ENCODE results near the gene PLP1.
"Not testable (repeated sequence)": the region's sequence is repeated elsewhere in the genome, so short reads cannot be mapped to it uniquely, and the experiment has no call there.

Gene PLP1

GRCh38 chrX:103780336-103781061 lies 3.9 kb downstream of the PLP1 start:
- in situ Hi-C loops (cut with HindIII; ENCODE audit: low sequenced_read_pairs) = no loop called here

DNA sequence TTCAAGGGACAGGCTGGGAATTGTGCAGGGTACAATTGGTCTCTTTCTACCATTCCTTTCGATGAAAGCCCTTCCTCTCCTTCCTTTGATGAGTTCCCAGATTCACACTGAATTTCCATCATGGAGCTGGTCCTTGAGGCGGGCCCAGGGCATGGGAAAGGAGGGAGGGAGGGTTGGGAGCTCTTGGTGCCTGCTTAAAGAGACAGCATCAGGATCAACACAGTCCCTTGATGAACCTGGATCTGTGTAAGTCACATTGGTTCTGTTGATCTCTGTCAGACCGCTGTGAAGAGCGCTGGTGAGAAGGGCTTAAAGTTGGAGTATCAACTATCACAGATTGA lies 4.4 kb downstream of the PLP1 start:
- in situ Hi-C loops (cut with HindIII; ENCODE audit: low sequenced_read_pairs) = no loop called here

DNA sequence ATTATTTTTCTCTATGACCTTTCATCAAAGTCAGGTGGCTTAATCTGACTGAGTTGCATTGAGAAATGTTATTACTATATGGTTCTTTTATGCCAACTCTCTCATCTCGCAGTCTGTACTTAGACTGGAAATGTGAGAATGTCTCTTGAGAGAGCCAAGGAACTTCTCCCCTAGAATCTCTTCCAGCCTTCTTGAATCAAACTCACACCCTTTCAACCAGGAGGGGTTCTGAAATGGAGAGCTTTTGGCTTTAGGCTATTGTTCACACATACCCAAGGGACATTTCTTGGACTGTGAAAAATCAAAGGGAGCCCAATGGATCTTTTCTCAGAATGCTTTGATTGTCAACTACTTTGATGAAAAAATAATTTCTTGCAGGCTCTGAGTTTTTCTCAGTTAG lies 5.1 kb downstream of the PLP1 start:
- in situ Hi-C loops (cut with HindIII; ENCODE audit: low sequenced_read_pairs) = no loop called here

DNA sequence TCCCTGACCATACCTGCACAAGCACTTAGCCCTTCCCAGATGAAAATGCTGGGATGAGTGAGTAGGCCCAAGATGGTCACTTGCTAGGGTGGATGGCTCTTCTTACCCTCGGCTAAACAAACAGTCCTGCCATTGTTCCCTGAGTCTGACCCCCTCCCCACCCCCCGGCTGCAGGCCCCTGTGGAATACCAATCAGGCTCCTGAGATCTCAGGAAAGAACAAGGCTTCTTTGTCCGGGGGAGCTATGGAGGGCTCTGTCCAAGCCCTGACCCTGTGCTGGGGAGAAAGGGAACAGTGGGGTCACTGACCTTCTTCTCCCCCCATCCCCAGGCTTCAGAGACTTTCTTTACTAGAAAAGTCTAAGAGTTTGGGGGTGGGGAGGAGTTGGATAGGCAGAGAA lies 6.0 kb downstream of the PLP1 start:
- in situ Hi-C loops (cut with HindIII; ENCODE audit: low sequenced_read_pairs) = no loop called here

DNA sequence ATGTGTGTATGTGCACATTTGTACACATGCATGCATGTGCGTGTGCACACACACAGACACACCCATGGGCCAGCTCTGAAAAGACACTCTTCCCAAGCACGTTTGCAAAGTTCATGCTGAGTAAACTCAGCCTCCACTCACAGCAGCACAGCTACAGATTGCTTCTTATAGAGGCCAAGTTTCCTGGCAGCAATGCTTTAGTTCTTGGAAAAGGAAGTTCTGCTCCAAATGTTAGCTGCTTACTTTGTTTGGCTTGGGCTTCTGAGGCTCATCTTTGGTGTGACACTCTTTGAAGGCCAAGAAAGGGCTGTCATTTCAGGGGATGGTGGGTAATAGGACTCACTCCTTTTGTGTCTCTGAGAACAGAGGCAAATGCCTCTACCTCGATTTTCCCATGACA lies 6.6 kb downstream of the PLP1 start:
- in situ Hi-C loops (cut with HindIII; ENCODE audit: low sequenced_read_pairs) = no loop called here

DNA sequence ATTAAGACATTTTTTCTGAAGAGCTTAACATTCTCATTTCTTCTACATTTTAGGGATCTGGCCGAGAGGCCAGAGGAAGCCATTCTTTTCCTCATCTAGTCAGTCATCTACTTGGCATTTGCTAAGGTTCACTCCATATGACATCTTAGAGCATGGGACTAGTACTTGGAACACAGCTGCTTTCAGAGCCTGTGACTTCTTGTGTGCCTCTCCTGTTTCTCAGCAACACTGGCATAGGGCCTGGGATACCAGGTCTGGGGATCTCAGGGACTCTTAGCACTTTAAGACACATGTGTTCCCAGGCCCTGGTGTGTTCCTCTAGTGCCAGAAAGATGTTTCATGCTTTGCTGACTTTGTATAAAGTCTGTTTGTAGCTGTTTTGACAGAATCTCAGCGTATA lies 7.3 kb downstream of the PLP1 start:
- in situ Hi-C loops (cut with HindIII; ENCODE audit: low sequenced_read_pairs) = no loop called here

DNA sequence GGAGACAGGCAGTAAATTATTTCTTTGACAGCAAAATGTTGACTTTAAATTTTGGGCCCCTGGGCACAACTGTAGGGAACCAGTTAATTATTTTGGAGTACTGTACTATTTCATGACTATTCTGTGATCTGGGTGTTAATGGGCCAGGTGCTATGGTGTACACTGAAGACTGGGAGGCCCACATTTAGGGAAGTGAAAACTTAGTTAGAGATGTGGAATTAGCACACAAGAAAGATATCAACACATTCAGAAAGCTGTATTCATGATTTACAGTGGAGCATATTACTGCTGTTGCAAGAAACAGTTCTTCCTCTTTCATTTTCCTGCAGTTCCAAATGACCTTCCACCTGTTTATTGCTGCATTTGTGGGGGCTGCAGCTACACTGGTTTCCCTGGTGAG lies 12.4 kb downstream of the PLP1 start:
- in situ Hi-C loops (cut with HindIII; ENCODE audit: low sequenced_read_pairs) = no loop called here

GRCh38 chrX:103791228-103791627 lies 14.6 kb downstream of the PLP1 start:
- in situ Hi-C loops (cut with HindIII; ENCODE audit: low sequenced_read_pairs) = no loop called here

DNA sequence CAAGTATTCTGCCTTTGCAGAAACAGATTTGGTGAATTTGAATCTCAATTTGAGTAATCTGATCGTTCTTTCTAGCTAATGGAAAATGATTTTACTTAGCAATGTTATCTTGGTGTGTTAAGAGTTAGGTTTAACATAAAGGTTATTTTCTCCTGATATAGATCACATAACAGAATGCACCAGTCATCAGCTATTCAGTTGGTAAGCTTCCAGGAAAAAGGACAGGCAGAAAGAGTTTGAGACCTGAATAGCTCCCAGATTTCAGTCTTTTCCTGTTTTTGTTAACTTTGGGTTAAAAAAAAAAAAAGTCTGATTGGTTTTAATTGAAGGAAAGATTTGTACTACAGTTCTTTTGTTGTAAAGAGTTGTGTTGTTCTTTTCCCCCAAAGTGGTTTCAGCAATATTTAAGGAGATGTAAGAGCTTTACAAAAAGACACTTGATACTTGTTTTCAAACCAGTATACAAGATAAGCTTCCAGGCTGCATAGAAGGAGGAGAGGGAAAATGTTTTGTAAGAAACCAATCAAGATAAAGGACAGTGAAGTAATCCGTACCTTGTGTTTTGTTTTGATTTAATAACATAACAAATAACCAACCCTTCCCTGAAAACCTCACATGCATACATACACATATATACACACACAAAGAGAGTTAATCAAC lies 15.3 kb downstream of the PLP1 start:
- in situ Hi-C loops (cut with HindIII; ENCODE audit: low sequenced_read_pairs) = no loop called here

DNA sequence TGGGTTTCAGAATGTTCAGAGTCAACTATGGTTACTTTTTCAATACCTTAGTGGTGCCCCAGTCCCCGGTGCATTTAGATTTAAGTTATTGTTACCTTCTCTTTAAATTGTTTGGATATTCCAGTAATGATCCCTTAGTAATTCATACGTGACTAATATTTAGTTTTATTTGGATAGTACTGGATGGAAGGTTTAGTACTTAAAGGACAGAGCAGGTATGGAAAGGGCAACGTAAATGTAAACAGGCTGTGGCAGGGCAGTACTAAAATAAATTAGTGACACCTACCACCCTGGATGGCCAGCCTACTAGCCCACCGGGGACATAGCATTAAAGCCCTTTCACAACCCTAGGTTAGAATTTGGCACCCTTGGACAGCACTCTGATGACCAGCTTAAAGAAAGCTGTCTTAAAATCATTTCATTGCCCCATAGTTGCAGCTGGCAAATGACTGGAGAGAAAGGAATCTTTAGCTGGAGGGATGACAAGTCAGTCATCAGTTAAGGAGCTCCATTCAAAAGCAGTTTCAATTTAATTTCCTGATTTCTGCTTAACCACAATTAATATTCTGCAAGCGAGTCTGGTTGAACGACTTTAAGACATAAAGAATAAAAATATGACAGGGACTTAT lies 16.4 kb downstream of the PLP1 start:
- in situ Hi-C loops (cut with HindIII; ENCODE audit: low sequenced_read_pairs) = no loop called here

DNA sequence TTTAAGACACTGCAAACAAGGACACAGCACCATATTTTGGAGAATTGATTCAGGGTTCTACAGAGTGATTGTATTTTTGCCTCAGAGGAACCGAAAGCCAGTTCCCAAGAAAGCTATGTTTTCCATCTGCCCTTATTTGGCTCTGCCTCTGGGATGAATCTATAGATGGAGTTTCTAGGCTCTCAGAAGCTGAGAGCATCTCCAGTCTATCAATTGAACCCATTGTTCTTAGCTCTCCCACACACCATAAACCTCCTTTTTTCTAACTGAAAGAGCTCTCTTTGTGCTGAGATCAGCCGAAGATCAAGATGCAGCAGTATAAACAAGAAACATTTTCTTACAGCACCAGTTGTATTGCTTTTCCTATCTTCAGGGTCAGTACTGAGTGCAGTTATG lies 16.9 kb downstream of the PLP1 start:
- in situ Hi-C loops (cut with HindIII; ENCODE audit: low sequenced_read_pairs) = no loop called here

- in situ Hi-C loops (cut with HindIII; ENCODE audit: low sequenced_read_pairs) = no loop called here
Measured at GRCh38 chrX:103794119-103794518, 17.5 kb downstream of the PLP1 start.

DNA sequence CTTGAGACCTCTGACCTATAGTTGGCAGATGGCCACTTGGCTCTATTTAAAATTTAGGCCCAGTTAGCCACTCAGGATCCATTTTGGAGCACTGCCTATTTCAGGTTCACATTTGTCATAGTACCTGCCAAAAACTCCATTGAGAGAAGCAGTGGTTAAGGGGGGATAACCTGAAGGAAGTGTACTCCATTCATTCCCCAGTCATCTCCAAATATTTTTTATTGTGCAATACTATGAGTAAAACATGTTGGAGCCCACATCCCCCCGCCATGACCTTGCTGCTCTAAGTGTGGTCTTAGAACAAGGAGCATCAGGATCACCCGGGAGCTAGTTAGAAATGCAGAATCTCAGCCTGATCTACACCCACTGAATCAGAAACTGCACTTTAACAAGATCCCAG lies 21.1 kb downstream of the PLP1 start:
- in situ Hi-C loops (cut with HindIII; ENCODE audit: low sequenced_read_pairs) = no loop called here

DNA sequence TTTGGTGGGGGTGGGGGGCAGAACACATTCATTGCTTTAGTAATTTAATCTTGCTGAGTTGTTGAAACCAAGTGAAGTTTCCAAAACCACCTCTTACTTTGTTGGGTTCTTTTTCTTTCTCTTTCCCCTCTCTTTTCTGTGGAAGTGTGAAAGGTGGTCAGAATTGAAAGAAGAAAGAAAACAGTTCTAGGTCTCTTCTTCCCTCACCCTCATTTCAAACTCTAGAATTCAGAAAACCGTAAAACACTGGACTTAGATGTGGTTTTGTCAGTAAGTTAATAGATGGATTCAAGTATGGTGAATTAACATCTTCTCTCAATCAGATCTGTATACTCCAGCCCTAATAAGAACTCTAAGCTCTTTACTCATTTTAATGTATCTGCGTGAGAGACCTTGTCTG lies 23.7 kb downstream of the PLP1 start:
- in situ Hi-C loops (cut with HindIII; ENCODE audit: low sequenced_read_pairs) = no loop called here

- in situ Hi-C loops (cut with HindIII; ENCODE audit: low sequenced_read_pairs) = no loop called here
Measured at GRCh38 chrX:103805860-103806259, 29.2 kb downstream of the PLP1 start.

GRCh38 chrX:103806862-103807474 lies 30.3 kb downstream of the PLP1 start:
- in situ Hi-C loops (cut with HindIII; ENCODE audit: low sequenced_read_pairs) = no loop called here

- in situ Hi-C loops (cut with HindIII; ENCODE audit: low sequenced_read_pairs) = no loop called here
Measured at GRCh38 chrX:103811858-103812257, 35.2 kb downstream of the PLP1 start.

DNA sequence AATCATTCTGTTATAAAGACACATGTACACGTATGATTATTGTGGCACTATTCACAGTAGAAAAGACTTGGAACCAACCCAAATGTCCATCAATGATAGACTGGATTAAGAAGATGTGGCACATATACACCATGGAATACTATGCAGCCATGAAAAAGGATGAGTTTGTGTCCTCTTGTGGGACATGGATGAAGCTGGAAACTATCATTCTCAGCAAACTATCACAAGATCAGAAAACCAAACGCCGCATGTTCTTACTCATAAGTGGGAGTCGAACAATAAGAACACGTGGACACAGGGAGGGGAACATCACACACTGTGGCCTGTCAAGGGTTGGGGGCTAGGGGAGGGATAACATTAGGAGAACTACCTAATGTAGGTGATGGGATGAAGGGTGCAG lies 40.5 kb downstream of the PLP1 start:
- in situ Hi-C loops (cut with HindIII; ENCODE audit: low sequenced_read_pairs) = not testable (repeated sequence)

- in situ Hi-C loops (cut with HindIII; ENCODE audit: low sequenced_read_pairs) = no loop called here
Measured at GRCh38 chrX:103817502-103817901, 40.9 kb downstream of the PLP1 start.

DNA sequence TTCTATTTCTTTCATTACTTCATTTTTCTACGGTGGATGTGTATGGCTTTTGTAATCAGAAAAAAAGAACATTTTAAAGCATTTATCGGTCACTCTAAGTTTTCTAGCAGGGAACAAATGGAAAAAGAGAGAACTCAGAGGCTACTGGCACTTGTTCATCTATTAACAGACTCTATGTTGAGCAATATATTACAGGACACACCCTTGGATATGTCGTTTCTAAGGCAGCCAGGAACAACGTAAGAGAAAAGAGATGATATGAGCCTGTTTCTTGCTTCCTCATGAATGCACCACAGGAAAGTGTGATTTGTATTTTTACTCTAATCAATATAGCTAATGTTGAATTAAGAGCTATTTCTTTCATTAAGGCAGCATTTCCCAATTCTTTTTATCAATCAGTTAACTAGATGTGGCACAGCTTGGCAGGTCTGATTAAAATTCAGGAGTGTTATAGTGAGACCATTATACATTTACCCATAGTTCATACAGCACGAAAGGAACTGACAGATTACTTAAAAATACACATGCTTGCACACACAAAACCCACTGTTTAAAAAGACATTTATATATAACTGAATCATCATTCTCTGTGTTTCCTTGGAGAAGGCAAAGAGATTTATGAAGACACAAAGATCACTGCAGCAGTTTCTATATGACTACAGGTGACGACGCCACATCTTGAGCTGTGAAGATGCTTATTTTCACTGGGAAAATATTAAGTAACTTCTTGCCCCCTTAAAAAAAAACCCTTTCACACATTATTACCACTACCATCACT lies 42.4 kb downstream of the PLP1 start:
- in situ Hi-C loops (cut with HindIII; ENCODE audit: low sequenced_read_pairs) = no loop called here

GRCh38 chrX:103820802-103821201 lies 44.2 kb downstream of the PLP1 start:
- in situ Hi-C loops (cut with HindIII; ENCODE audit: low sequenced_read_pairs) = not testable (repeated sequence)

All from DLD1 (cell line).